Panc1 (cell line): ENCODE data around the gene MAP1LC3A. TPM values are rescaled to one million over a fixed set of nuclear protein-coding genes. Genes with fewer than 3 reads are reported as not detected.

Experiments used
- ATAC-seq: fragments of 200-7000 bp; cut with Tn5 transposase; 2 replicates; pipeline ENCODE4 v1.9.1; 2020; ENCODE audit warnings: mild to moderate bottlenecking, moderate library complexity
- BruUV-seq: library from RNA; stranded (reverse); fragments of 400-500 nt; replicated peaks from 2 replicates; lab custom pipeline; 2021; lab: Mats Ljungman, UMichigan
- CTCF ChIA-PET: fragments of 300-600 bp; sonication (Branson Sonifier 250); formaldehyde crosslinking; loops from one replicate; lab custom pipeline; 2022; ENCODE audit warnings: antibody characterized with exemption; lab: Charles Lee
- POLR2A ChIA-PET: fragments of 300-600 bp; sonication (Branson Sonifier 250); formaldehyde crosslinking; loops from one replicate; lab custom pipeline; 2022; ENCODE audit warnings: antibody characterized with exemption; lab: Charles Lee
- DNase-seq: peaks from one replicate; pipeline ENCODE4 v3.0.0-alpha.2; 2010; ENCODE audit warnings: low read depth, low spot score
- H3K27ac ChIP-seq: 2 replicates; pipeline ENCODE4 v1.5.1; 2011; ENCODE audit warnings: mild to moderate bottlenecking, low read length, inconsistent platforms
- H3K27me3 ChIP-seq: fragments of 200-500 bp; sonication (Bioruptor generic); 2 replicates; pipeline ENCODE4 v1.6.0; 2014; ENCODE audit warnings: low read length, inconsistent platforms; ENCODE audit not compliant: control insufficient read depth, insufficient read depth
- H3K36me3 ChIP-seq: fragments of 200-500 bp; sonication (Bioruptor generic); 2 replicates; pipeline ENCODE4 v1.5.1; 2014; ENCODE audit warnings: inconsistent platforms, mild to moderate bottlenecking, low read length, moderate library complexity; ENCODE audit not compliant: control insufficient read depth, insufficient read depth
- H3K4me1 ChIP-seq: 2 replicates; pipeline ENCODE4 v1.5.1; 2011; ENCODE audit warnings: inconsistent platforms, mild to moderate bottlenecking, low read length, moderate library complexity; ENCODE audit not compliant: control insufficient read depth, insufficient read depth
- H3K4me3 ChIP-seq, 2 experiments: 2 replicates each; pipeline ENCODE4 v1.5.1; 2011 to 2012; ENCODE audit warnings: low read depth in 2 of 2, low read length in 2 of 2, mild to moderate bottlenecking in 2 of 2, inconsistent platforms in 1 of 2, moderate library complexity in 1 of 2
- H3K9me3 ChIP-seq: fragments of 200-500 bp; sonication (Bioruptor generic); 2 replicates; pipeline ENCODE4 v1.5.1; 2014; ENCODE audit warnings: low read depth, mild to moderate bottlenecking, inconsistent platforms, low read length, moderate library complexity; ENCODE audit not compliant: control insufficient read depth, insufficient read depth
- CTCF ChIP-seq: fragments of 450-650 bp; IDR thresholded peaks from 2 replicates; pipeline ENCODE4 v1.5.1; 2017; ENCODE audit warnings: mild to moderate bottlenecking
- POLR2AphosphoS5 ChIP-seq: IDR thresholded peaks from 2 replicates; pipeline ENCODE4 v1.6.1; 2012; ENCODE audit warnings: mild to moderate bottlenecking, low read depth, low read length, moderate library complexity
- REST ChIP-seq, 2 experiments: IDR thresholded peaks; 2 replicates each; pipeline ENCODE4 v1.6.1; 2011 to 2012; ENCODE audit warnings: low read depth in 2 of 2, control low read depth in 1 of 2, low read length in 1 of 2, mild to moderate bottlenecking in 1 of 2, moderate library complexity in 1 of 2; ENCODE audit not compliant: insufficient read depth in 1 of 2
- SIN3A ChIP-seq: IDR thresholded peaks from 2 replicates; pipeline ENCODE4 v1.6.1; 2012; ENCODE audit warnings: low read depth, mild to moderate bottlenecking, low read length, moderate library complexity, borderline replicate concordance; ENCODE audit not compliant: insufficient read depth
- TCF7L2 ChIP-seq: IDR thresholded peaks from 2 replicates; pipeline ENCODE4 v1.6.1; 2011; ENCODE audit warnings: mild to moderate bottlenecking, low read depth, low read length, inconsistent platforms
- in situ Hi-C: cut with HindIII; loops from 2 replicates; pipeline ENCODE4 v1.10.0; 2016; ENCODE audit warnings: low sequenced_read_pairs, low pct_unique_long_range_greater_than_20kb
- intact Hi-C: fragments of 100-400 bp; cut with micrococcal nuclease; formaldehyde crosslinking; loops from one replicate; pipeline ENCODE4 v1.10.0; 2022; ENCODE audit not compliant: unreplicated experiment
- total RNA-seq: library from RNA; stranded (reverse); gene quantifications from one replicate; pipeline ENCODE4 v1.2.1, GENCODE V29; 2021; ENCODE audit not compliant: unreplicated experiment

MAP1LC3A gene
- total RNA-seq, 1 experiment from 2014 or later, result 25.1 TPM

- ATAC-seq (no peak), DNase-seq (no peak)
- Histone ChIP-seq H3K27ac (no peak overlapping the region), H3K36me3 (peaks cover 4% of the 10 kb centered on the region; the same call in 1 of the 2 replicates), H3K4me3 (no peak overlapping the region), H3K9me3 (no peaks in the 10 kb centered on the region), H3K27me3 (no peaks in the 10 kb centered on the region), H3K4me1 (no peaks in the 10 kb centered on the region)
- intact Hi-C loops (loop anchor here (2.0 kb wide), 1 partner anchor 169 kb away; no protein-coding TSS in a partner anchor), in situ Hi-C loops (no loop called here)
- CTCF ChIA-PET, result interaction anchor here (0.6 kb wide), 2 partner anchors 48 to 212 kb away, joined by 6 to 8 read pairs; no protein-coding TSS in a partner anchor
- no TSS peak for BruUV-seq
- POLR2A ChIA-PET, result no interaction called here
- TF ChIP-seq TCF7L2 (no peak), CTCF (no peak), REST (IDR thresholded peaks at IDR 0.05; ENCODE audit: insufficient read depth in 1 of 2, low read depth in 2 of 2, low read length in 1 of 2) (no peak), SIN3A (no peak), POLR2AphosphoS5 (no peak)
Observed at GRCh38 chr20:34539756-34540155, 18.8 kb upstream of the MAP1LC3A start.

DNA sequence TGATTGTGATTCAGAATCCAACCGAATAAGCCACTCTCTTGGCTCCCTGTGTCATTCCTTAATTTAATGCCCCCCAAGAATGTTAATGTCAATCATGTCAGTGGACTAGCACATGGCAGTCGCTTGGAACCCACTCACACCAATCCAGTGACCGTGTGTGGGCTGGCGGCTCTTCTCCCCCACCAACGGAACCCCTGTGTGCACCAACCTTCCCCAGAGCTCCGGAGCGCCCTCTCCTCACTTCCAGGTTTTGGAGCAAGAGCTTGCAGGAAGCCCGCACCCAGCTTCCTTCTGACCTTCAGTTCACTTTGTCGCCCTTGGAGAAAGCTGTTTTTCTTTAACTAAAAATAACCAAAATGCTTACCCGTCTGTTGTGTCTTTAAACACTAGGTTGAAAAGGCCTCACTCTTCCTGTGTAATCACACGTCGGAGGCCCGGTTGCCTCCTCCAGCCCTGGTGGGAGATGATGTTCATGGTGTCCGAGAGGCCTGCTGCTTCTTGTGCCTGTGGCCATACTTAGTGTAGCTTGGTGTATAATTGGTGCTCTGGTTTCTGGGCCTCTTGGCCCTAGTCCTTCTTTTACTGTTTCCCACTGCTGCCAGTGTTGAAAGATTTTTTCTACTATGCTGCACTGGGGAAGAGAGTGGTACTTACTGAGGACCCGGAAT is 17.8 kb upstream of the MAP1LC3A start:
- POLR2A ChIA-PET, result no interaction called here
- Histone ChIP-seq H3K4me3 (no peak overlapping the region), H3K36me3 (peaks cover 4% of the 10 kb centered on the region; the same call in 1 of the 2 replicates), H3K27me3 (no peaks in the 10 kb centered on the region), H3K4me1 (no peaks in the 10 kb centered on the region), H3K27ac (no peak overlapping the region), H3K9me3 (no peaks in the 10 kb centered on the region)
- TF ChIP-seq SIN3A (no peak), TCF7L2 (no peak), POLR2AphosphoS5 (no peak), REST (IDR thresholded peaks at IDR 0.05; ENCODE audit: insufficient read depth in 1 of 2, low read depth in 2 of 2, low read length in 1 of 2) (no peak), CTCF (no peak)
- ATAC-seq, result no peak
- DNase-seq, result no peak
- CTCF ChIA-PET, result no interaction called here
- in situ Hi-C loops, result no loop called here
- no TSS peak for BruUV-seq
- intact Hi-C loops, result no loop called here
